GM21576 (cell line): ENCODE data around the gene DET1.
"Not testable (repeated sequence)": the region's sequence is repeated elsewhere in the genome, so short reads cannot be mapped to it uniquely, and the experiment has no call there.

Experiments
- ATAC-seq: cut with Tn5 transposase; IDR thresholded peaks from one replicate; pipeline ENCODE4 v1.9.1; 2021; ENCODE audit warnings: mild to moderate bottlenecking, moderate library complexity; ENCODE audit not compliant: unreplicated experiment

DET1 gene

GRCh38 chr15:88546248-88547129 is at the start of gene DET1:
Gene DET1, minus strand, starts transcription at chr15:88546681. Its CDS starts 14,976 bp downstream, at chr15:88531705.
- ATAC-seq: peak; percentile 98

- ATAC-seq: no peak
Observed at GRCh38 chr15:88591384-88591783, 44.9 kb upstream of the DET1 start.

GRCh38 chr15:88590759-88591158 is 44.3 kb upstream of the DET1 start:
- ATAC-seq: no peak

- ATAC-seq: no peak
Observed at GRCh38 chr15:88586401-88587162, 40.1 kb upstream of the DET1 start.

- no peak for ATAC-seq
Observed at GRCh38 chr15:88580532-88580931, 34.1 kb upstream of the DET1 start.

- no peak for ATAC-seq
Observed at GRCh38 chr15:88579322-88579721, 32.8 kb upstream of the DET1 start.

GRCh38 chr15:88574655-88575054 is 28.2 kb upstream of the DET1 start:
- no peak for ATAC-seq

- no peak for ATAC-seq
Observed at GRCh38 chr15:88574077-88574476, 27.6 kb upstream of the DET1 start.

GRCh38 chr15:88571852-88572259 is 25.4 kb upstream of the DET1 start:
- no peak for ATAC-seq

GRCh38 chr15:88571153-88571851 is 24.8 kb upstream of the DET1 start:
- no peak for ATAC-seq

GRCh38 chr15:88568589-88568988 is 22.1 kb upstream of the DET1 start:
- no peak for ATAC-seq

GRCh38 chr15:88564741-88565140 is 18.3 kb upstream of the DET1 start:
- no peak for ATAC-seq

GRCh38 chr15:88563638-88564037 is 17.2 kb upstream of the DET1 start:
- no peak for ATAC-seq

GRCh38 chr15:88559565-88559964 is 13.1 kb upstream of the DET1 start:
- not testable (repeated sequence) for ATAC-seq

- not testable (repeated sequence) for ATAC-seq
Observed at GRCh38 chr15:88558026-88558425, 11.5 kb upstream of the DET1 start.

- not testable (repeated sequence) for ATAC-seq
Observed at GRCh38 chr15:88548009-88548408, 1.5 kb upstream of the DET1 start.

- not testable (repeated sequence) for ATAC-seq
Observed at GRCh38 chr15:88545578-88546247, 768 bp downstream of the DET1 start.

GRCh38 chr15:88543065-88543776 is 3.3 kb downstream of the DET1 start:
- no peak for ATAC-seq

GRCh38 chr15:88542342-88542733 is 4.1 kb downstream of the DET1 start:
- ATAC-seq: no peak

- ATAC-seq: no peak
Observed at GRCh38 chr15:88541709-88542341, 4.7 kb downstream of the DET1 start.
